GM23338 (cell line): ENCODE data around the gene MRPL24.

Experiments
- CREB1 ChIP-seq: fragments of 250-450 bp; sonication (Bioruptor Pico); IDR thresholded peaks from 2 replicates; pipeline ENCODE4 v1.5.0; 2020; ENCODE audit warnings: low read depth, mild to moderate bottlenecking, moderate library complexity
- CTCF ChIP-seq, 2 experiments: fragments of 200-600 bp in 1 of 2; sonication (generic) in 1 of 2; conservative IDR thresholded peaks; 2 replicates each; pipeline versions ENCODE4 v1.5.1 to v1.6.1; 2016 to 2017; ENCODE audit warnings: antibody characterized with exemption in 2 of 2, low read depth in 2 of 2, mild to moderate bottlenecking in 2 of 2, moderate library complexity in 1 of 2
- EZH2 ChIP-seq: fragments of 200-600 bp; sonication (generic); IDR thresholded peaks from one replicate; pipeline ENCODE4 v1.8.0; 2017; ENCODE audit warnings: antibody characterized with exemption, mild to moderate bottlenecking, low read depth; ENCODE audit not compliant: unreplicated experiment
- EZH2phosphoT487 ChIP-seq: fragments of 200-600 bp; sonication (generic); IDR thresholded peaks from one replicate; pipeline ENCODE4 v1.8.1; 2018; ENCODE audit warnings: antibody characterized with exemption; ENCODE audit not compliant: unreplicated experiment
- JUNB ChIP-seq: IDR thresholded peaks from one replicate; pipeline ENCODE4 v1.6.1; 2016; ENCODE audit warnings: antibody characterized with exemption; ENCODE audit not compliant: unreplicated experiment
- NANOG ChIP-seq: IDR thresholded peaks from 2 replicates; pipeline ENCODE4 v1.6.1; 2016; ENCODE audit warnings: antibody characterized with exemption, borderline replicate concordance
- POLR2AphosphoS5 ChIP-seq: IDR thresholded peaks from 2 replicates; pipeline ENCODE4 v1.6.1; 2016; ENCODE audit warnings: antibody characterized with exemption, low read depth
- STAT1 ChIP-seq: IDR thresholded peaks from one replicate; pipeline ENCODE4 v1.6.1; 2016; ENCODE audit warnings: antibody characterized with exemption; ENCODE audit not compliant: unreplicated experiment
- ZNF114 ChIP-seq: fragments of 250-450 bp; sonication (Bioruptor Pico); IDR thresholded peaks from 2 replicates; pipeline ENCODE4 v1.5.0; 2020; ENCODE audit warnings: mild to moderate bottlenecking, moderate library complexity
- ZNF331 ChIP-seq: fragments of 250-450 bp; sonication (Bioruptor Pico); IDR thresholded peaks from 2 replicates; pipeline ENCODE4 v1.5.0; 2020; ENCODE audit warnings: low read depth, mild to moderate bottlenecking, moderate library complexity
- TF ChIP-seq, protein P1 (sequence below): IDR thresholded peaks from one replicate; pipeline ENCODE4 v1.6.1; 2018; ENCODE audit warnings: antibody characterized with exemption; ENCODE audit not compliant: unreplicated experiment
- TF ChIP-seq, protein P2 (sequence below): IDR thresholded peaks from 2 replicates; pipeline ENCODE4 v1.6.1; 2016; ENCODE audit warnings: antibody characterized with exemption
- TF ChIP-seq, protein P3 (sequence below): fragments of 250-450 bp; sonication (Bioruptor Pico); IDR thresholded peaks from 2 replicates; pipeline ENCODE4 v1.5.0; 2020; ENCODE audit warnings: mild to moderate bottlenecking, moderate library complexity

DNA sequence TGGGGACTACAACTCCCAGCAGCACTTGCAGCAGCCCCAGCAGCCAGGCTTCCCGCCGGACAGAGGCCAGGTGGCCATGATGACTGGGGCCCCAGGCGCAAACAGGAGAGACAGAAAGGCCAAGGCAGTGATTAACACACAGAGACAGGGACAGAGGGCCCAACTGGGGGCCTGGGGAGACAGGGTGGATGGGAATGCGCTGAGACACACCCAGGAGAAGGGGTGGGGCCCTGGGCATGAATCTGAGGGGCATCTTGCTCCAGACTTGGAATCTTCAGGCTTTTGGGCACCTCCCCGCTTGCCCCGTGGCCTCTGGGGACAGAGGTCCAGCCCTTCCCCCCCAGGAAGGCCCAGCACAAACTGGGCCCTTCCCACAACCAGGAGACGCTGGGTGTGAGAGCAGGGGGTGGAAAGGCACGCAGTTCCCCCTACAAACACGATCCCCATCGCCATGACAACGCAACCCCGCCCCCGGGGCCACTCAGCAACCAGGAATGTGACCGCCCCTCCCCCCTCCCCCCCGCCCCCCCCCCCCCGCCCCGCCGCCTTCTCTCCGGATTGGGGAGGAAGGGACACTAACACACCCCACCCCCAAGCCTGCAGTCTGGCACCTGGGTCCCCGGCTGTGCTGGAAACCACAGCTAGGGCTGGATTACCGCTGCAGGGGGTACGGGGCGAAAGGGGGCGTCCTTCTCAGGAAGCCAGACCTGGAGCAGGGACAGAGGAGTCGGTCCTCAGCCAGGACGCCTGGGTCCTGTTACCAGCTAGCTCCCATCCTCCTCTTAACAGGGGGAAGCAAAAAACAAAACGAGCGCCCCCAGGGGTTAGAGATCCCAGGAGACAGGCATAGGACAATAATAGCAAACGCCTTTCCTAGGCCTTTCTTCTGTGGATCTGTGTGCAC lies 6.1 kb upstream of the MRPL24 start:
- peak; percentile 29 to 54 for TF ChIP-seq CTCF (conservative IDR thresholded peaks at IDR 0.05; ENCODE audit: low read depth in 2 of 2)
- TF ChIP-seq EZH2phosphoT487: no peak
- peak; percentile 65 for TF ChIP-seq POLR2AphosphoS5
- TF ChIP-seq, protein P1, sequence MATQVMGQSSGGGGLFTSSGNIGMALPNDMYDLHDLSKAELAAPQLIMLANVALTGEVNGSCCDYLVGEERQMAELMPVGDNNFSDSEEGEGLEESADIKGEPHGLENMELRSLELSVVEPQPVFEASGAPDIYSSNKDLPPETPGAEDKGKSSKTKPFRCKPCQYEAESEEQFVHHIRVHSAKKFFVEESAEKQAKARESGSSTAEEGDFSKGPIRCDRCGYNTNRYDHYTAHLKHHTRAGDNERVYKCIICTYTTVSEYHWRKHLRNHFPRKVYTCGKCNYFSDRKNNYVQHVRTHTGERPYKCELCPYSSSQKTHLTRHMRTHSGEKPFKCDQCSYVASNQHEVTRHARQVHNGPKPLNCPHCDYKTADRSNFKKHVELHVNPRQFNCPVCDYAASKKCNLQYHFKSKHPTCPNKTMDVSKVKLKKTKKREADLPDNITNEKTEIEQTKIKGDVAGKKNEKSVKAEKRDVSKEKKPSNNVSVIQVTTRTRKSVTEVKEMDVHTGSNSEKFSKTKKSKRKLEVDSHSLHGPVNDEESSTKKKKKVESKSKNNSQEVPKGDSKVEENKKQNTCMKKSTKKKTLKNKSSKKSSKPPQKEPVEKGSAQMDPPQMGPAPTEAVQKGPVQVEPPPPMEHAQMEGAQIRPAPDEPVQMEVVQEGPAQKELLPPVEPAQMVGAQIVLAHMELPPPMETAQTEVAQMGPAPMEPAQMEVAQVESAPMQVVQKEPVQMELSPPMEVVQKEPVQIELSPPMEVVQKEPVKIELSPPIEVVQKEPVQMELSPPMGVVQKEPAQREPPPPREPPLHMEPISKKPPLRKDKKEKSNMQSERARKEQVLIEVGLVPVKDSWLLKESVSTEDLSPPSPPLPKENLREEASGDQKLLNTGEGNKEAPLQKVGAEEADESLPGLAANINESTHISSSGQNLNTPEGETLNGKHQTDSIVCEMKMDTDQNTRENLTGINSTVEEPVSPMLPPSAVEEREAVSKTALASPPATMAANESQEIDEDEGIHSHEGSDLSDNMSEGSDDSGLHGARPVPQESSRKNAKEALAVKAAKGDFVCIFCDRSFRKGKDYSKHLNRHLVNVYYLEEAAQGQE: no peak
- no peak for TF ChIP-seq EZH2
- TF ChIP-seq STAT1: no peak
- TF ChIP-seq NANOG: no peak
- no peak for TF ChIP-seq ZNF331
- TF ChIP-seq, protein P2, sequence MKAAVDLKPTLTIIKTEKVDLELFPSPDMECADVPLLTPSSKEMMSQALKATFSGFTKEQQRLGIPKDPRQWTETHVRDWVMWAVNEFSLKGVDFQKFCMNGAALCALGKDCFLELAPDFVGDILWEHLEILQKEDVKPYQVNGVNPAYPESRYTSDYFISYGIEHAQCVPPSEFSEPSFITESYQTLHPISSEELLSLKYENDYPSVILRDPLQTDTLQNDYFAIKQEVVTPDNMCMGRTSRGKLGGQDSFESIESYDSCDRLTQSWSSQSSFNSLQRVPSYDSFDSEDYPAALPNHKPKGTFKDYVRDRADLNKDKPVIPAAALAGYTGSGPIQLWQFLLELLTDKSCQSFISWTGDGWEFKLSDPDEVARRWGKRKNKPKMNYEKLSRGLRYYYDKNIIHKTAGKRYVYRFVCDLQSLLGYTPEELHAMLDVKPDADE: peak; percentile 79
- no peak for TF ChIP-seq JUNB
- TF ChIP-seq CREB1 (CRISPR knock-in tag): peak; percentile 28; the same call in 1 of the 2 replicates
- no peak for TF ChIP-seq ZNF114 (CRISPR knock-in tag)
- TF ChIP-seq, protein P3, sequence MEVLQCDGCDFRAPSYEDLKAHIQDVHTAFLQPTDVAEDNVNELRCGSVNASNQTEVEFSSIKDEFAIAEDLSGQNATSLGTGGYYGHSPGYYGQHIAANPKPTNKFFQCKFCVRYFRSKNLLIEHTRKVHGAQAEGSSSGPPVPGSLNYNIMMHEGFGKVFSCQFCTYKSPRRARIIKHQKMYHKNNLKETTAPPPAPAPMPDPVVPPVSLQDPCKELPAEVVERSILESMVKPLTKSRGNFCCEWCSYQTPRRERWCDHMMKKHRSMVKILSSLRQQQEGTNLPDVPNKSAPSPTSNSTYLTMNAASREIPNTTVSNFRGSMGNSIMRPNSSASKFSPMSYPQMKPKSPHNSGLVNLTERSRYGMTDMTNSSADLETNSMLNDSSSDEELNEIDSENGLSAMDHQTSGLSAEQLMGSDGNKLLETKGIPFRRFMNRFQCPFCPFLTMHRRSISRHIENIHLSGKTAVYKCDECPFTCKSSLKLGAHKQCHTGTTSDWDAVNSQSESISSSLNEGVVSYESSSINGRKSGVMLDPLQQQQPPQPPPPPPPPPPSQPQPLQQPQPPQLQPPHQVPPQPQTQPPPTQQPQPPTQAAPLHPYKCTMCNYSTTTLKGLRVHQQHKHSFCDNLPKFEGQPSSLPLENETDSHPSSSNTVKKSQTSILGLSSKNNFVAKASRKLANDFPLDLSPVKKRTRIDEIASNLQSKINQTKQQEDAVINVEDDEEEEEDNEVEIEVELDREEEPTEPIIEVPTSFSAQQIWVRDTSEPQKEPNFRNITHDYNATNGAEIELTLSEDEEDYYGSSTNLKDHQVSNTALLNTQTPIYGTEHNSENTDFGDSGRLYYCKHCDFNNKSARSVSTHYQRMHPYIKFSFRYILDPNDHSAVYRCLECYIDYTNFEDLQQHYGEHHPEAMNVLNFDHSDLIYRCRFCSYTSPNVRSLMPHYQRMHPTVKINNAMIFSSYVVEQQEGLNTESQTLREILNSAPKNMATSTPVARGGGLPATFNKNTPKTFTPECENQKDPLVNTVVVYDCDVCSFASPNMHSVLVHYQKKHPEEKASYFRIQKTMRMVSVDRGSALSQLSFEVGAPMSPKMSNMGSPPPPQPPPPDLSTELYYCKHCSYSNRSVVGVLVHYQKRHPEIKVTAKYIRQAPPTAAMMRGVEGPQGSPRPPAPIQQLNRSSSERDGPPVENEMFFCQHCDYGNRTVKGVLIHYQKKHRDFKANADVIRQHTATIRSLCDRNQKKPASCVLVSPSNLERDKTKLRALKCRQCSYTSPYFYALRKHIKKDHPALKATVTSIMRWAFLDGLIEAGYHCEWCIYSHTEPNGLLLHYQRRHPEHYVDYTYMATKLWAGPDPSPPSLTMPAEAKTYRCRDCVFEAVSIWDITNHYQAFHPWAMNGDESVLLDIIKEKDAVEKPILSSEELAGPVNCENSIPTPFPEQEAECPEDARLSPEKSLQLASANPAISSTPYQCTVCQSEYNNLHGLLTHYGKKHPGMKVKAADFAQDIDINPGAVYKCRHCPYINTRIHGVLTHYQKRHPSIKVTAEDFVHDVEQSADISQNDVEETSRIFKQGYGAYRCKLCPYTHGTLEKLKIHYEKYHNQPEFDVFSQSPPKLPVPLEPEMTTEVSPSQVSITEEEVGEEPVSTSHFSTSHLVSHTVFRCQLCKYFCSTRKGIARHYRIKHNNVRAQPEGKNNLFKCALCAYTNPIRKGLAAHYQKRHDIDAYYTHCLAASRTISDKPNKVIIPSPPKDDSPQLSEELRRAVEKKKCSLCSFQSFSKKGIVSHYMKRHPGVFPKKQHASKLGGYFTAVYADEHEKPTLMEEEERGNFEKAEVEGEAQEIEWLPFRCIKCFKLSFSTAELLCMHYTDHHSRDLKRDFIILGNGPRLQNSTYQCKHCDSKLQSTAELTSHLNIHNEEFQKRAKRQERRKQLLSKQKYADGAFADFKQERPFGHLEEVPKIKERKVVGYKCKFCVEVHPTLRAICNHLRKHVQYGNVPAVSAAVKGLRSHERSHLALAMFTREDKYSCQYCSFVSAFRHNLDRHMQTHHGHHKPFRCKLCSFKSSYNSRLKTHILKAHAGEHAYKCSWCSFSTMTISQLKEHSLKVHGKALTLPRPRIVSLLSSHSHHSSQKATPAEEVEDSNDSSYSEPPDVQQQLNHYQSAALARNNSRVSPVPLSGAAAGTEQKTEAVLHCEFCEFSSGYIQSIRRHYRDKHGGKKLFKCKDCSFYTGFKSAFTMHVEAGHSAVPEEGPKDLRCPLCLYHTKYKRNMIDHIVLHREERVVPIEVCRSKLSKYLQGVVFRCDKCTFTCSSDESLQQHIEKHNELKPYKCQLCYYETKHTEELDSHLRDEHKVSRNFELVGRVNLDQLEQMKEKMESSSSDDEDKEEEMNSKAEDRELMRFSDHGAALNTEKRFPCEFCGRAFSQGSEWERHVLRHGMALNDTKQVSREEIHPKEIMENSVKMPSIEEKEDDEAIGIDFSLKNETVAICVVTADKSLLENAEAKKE (CRISPR knock-in tag): no peak
